Prostate gland (tissue), 2 donors: ENCODE results near the gene RPL32.

Experiments used
- CTCF ChIP-seq, 4 experiments: fragments of 200-600 bp in 2 of 4; fragments of 450-650 bp in 2 of 4; sonication (generic) in 2 of 4; IDR thresholded peaks; 1 replicate in 3 of 4; 2 replicates in 1 of 4; pipeline ENCODE4 v1.5.1; 2016 to 2019; ENCODE audit warnings: antibody characterized with exemption in 4 of 4, mild to moderate bottlenecking in 2 of 4, moderate library complexity in 2 of 4
- POLR2A ChIP-seq: fragments of 450-650 bp; IDR thresholded peaks from one replicate; pipeline ENCODE4 v1.6.1; 2016; ENCODE audit warnings: antibody characterized with exemption, mild to moderate bottlenecking
- POLR2AphosphoS5 ChIP-seq: sonication (generic); formaldehyde crosslinking; IDR thresholded peaks from one replicate; pipeline ENCODE4 v1.6.1; 2017; ENCODE audit warnings: antibody characterized with exemption

DNA sequence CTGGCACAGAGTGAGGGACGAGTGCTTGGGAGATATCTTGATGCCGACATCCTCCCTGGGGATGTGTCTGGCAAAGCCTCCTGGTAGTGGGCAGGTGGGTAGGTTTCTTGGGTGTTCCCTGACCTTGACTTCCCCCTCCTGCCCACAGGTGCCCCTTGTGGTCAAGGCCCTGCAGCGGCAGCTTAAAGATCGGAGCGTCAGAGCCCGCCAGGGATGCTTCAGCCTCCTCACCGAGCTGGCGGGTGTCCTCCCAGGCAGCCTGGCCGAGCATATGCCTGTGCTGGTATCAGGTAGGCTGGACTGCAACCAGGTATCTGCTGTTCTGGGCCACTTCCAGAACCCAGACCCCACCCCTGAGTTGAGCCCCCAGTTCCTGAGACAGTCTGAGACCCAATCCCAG, 25.6 kb downstream of the RPL32 start:
- TF ChIP-seq CTCF (IDR thresholded peaks at IDR 0.05) (no peak), POLR2AphosphoS5 (no peak), POLR2A (no peak)
